K562 (cell line): ENCODE results near the gene MTHFSD. TPM values are rescaled to one million over a fixed set of nuclear protein-coding genes. Genes with fewer than 3 reads are reported as not detected.

ENCODE experiments used
- ATAC-seq: fragments of 200-7000 bp; cut with Tn5 transposase; 3 replicates; pipeline ENCODE4 v1.9.1; 2020; ENCODE audit warnings: moderate library complexity
- BruUV-seq: library from RNA; stranded (reverse); fragments of 400-500 nt; replicated peaks from 2 replicates; lab custom pipeline; 2021; lab: Mats Ljungman, UMichigan
- CTCF ChIA-PET: fragments of 300-600 bp; formaldehyde crosslinking; extraction: SDS; loops from one replicate; lab custom pipeline; 2021; ENCODE audit warnings: low intra/inter-chr PET ratio; lab: Yijun Ruan, JAX
- POLR2A ChIA-PET: fragments of 300-600, 350-650 bp; sonication (Branson Sonifier 250); formaldehyde crosslinking; extraction: SDS; loops from one replicate; lab custom pipeline; 2021; ENCODE audit warnings: antibody characterized with exemption, inconsistent platforms; lab: Yijun Ruan, JAX
- DNase-seq, 4 experiments: peaks; one replicate each; pipeline versions ENCODE4 v3.0.0 to v3.0.0-alpha.2; 2011 to 2018; ENCODE audit warnings: low spot score in 3 of 4, mixed read lengths in 3 of 4; ENCODE audit errors: extremely low read depth in 1 of 4
- FAIRE-seq: peaks from 2 replicates; lab custom pipeline; 2011; peaks lifted over from hg19 to GRCh38; lab: Jason Lieb, UNC
- H2AFZ ChIP-seq: 2 replicates; pipeline ENCODE4 v1.6.0; 2011; ENCODE audit warnings: low read depth, low read length, control low read depth, inconsistent platforms
- H3K27ac ChIP-seq: fragments of 200-600 bp; 3 replicates; pipeline ENCODE4 v1.8.0; 2011; ENCODE audit warnings: low read depth, mild to moderate bottlenecking, control low read depth, inconsistent platforms, low read length, moderate library complexity, mixed read lengths; ENCODE audit errors: extremely low read depth
- H3K27me3 ChIP-seq, 2 experiments: fragments of 300-600 bp in 1 of 2; 2 replicates in 1 of 2; 3 replicates in 1 of 2; pipeline versions ENCODE4 v1.6.0 to v1.8.0; 2011; ENCODE audit warnings: inconsistent platforms in 2 of 2, low read length in 2 of 2, mild to moderate bottlenecking in 1 of 2, mixed read lengths in 1 of 2, moderate library complexity in 1 of 2; ENCODE audit not compliant: control insufficient read depth in 2 of 2, insufficient read depth in 2 of 2
- H3K36me3 ChIP-seq: fragments of 300-600 bp; 3 replicates; pipeline ENCODE4 v1.8.0; 2011; ENCODE audit warnings: mild to moderate bottlenecking, low read length, inconsistent platforms; ENCODE audit not compliant: control insufficient read depth, insufficient read depth
- H3K4me1 ChIP-seq, 2 experiments: fragments of 200-600 bp in 1 of 2; replicated peaks in 1 of 2; 2 replicates in 1 of 2; 3 replicates in 1 of 2; pipeline versions ENCODE4 v1.5.1 to v1.8.0; 2011; ENCODE audit warnings: inconsistent platforms in 2 of 2, low read length in 2 of 2, mild to moderate bottlenecking in 1 of 2, mixed read lengths in 1 of 2, moderate library complexity in 1 of 2; ENCODE audit not compliant: control insufficient read depth in 2 of 2, insufficient read depth in 2 of 2
- H3K4me2 ChIP-seq: 2 replicates; pipeline ENCODE4 v1.6.1; 2011; ENCODE audit warnings: low read length, control low read depth, inconsistent platforms, mixed read lengths; ENCODE audit not compliant: insufficient read depth
- H3K4me3 ChIP-seq: fragments of 200-600 bp; sonication (generic), shearing (Covaris generic); 2 replicates; pipeline ENCODE4 v1.5.1; 2016; ENCODE audit warnings: control low read depth, inconsistent platforms
- H3K79me2 ChIP-seq: fragments of 200-600 bp; 3 replicates; pipeline ENCODE4 v1.8.0; 2011; ENCODE audit warnings: low read length, inconsistent platforms; ENCODE audit not compliant: control insufficient read depth, insufficient read depth
- H3K9ac ChIP-seq, 2 experiments: 2 replicates each; pipeline versions ENCODE4 v1.6.0 to v1.6.1; 2011; ENCODE audit warnings: low read depth in 2 of 2, low read length in 2 of 2, control low read depth in 1 of 2, inconsistent platforms in 1 of 2, mild to moderate bottlenecking in 1 of 2, mixed read lengths in 1 of 2; ENCODE audit not compliant: insufficient read depth in 1 of 2
- H3K9me1 ChIP-seq: one replicate; pipeline ENCODE4 v1.6.0; 2011; ENCODE audit warnings: inconsistent platforms, mild to moderate bottlenecking, low read length, moderate library complexity; ENCODE audit not compliant: control insufficient read depth, insufficient read depth
- H3K9me3 ChIP-seq: replicated peaks from 2 replicates; pipeline ENCODE4 v1.5.1; 2011; ENCODE audit warnings: low read depth, low read length, inconsistent platforms; ENCODE audit not compliant: control insufficient read depth, insufficient read depth
- H4K20me1 ChIP-seq: replicated peaks from 2 replicates; pipeline ENCODE4 v1.6.1; 2011; ENCODE audit warnings: low read length, inconsistent platforms, mixed read lengths; ENCODE audit not compliant: control insufficient read depth, insufficient read depth
- CSDE1 ChIP-seq, 2 experiments: fragments of 450-650 bp; IDR thresholded peaks; 2 replicates each; pipeline ENCODE4 v1.6.1; 2016; ENCODE audit warnings: mild to moderate bottlenecking in 1 of 2
- PTTG1 ChIP-seq: fragments of 450-650 bp; IDR thresholded peaks from 2 replicates; pipeline ENCODE4 v1.6.1; 2016; ENCODE audit warnings: low read depth, mild to moderate bottlenecking, missing genetic modification characterization, missing compliant biosample characterization
- TGIF2 ChIP-seq: sonication (generic); formaldehyde crosslinking; IDR thresholded peaks from 2 replicates; pipeline ENCODE4 v1.8.1; 2022; ENCODE audit warnings: mild to moderate bottlenecking, missing genetic modification reagents, moderate library complexity
- WGBS: fragments of 100-300 bp; shearing (Covaris generic); methylation state at CpG from one replicate; pipeline ENCODE4 v1.1.6; 2016; ENCODE audit warnings: low coverage, mixed read lengths; ENCODE audit not compliant: insufficient coverage; ENCODE audit errors: missing lambda C conversion rate; 5-methylcytosine and 5-hydroxymethylcytosine counted together
- in situ Hi-C: fragments of 300-500 bp; cut with MboI; formaldehyde crosslinking; loops from 4 replicates; pipeline ENCODE4 v1.15.0; 2018; ENCODE audit warnings: inconsistent platforms, mixed read lengths
- intact Hi-C: fragments of 100-400 bp; cut with micrococcal nuclease; formaldehyde crosslinking; loops from 2 replicates; pipeline ENCODE4 v1.14.2; 2022
- polyA plus RNA-seq, 8 experiments: library from polyadenylated mRNA; depleted of rRNA in 4 of 8; stranded (reverse) in 5 of 8; unstranded in 3 of 8; fragments of >200 nt; fragmentation: Nextera tagmentation in 2 of 8; fragmentation: Illumina TruSeq in 1 of 8; extraction: Ambion mirVana in 2 of 8; extraction: Trizol in 1 of 8; gene quantifications; 2 replicates each; pipeline versions ENCODE4 v1.2.1 to v1.2.3, GENCODE V29; 2011 to 2014; ENCODE audit warnings: inconsistent platforms in 1 of 8, missing spikeins in 1 of 8
- total RNA-seq, 7 experiments: library from RNA; depleted of rRNA in 6 of 7; stranded (reverse); fragments of >200 nt in 6 of 7; fragmentation: Illumina TruSeq in 2 of 7; extraction: Trizol in 2 of 7; gene quantifications; 2 replicates each; pipeline versions ENCODE4 v1.2.1 to v1.2.3, GENCODE V29; 2011 to 2021; ENCODE audit warnings: low replicate concordance in 1 of 7

Gene MTHFSD
- total and polyA plus RNA-seq, 9 of the 15 experiments (the other 6 are each of a cell fraction or from before 2014, with no cell fraction given) = 3.2 to 20.2 (median 12.0) TPM

- BruUV-seq = no TSS peak
- in situ Hi-C loops = loop anchor here (5.0 to 25.0 kb wide), 3 partner anchors 491 to 1071 kb away; no protein-coding TSS in a partner anchor
- POLR2A ChIA-PET = interaction anchor here (0.6 kb wide), 1 partner anchor 12 kb away, joined by 3 read pairs; the partner anchor contains the start of gene FOXL1
- CTCF ChIA-PET = interaction anchor here (3.1 kb wide), 1 partner anchor 496 kb away, joined by 76 read pairs; no protein-coding TSS in a partner anchor
- no peak overlapping the region for H2AFZ ChIP-seq
- TF ChIP-seq TGIF2 (CRISPR knock-in tag) = no peak
- no peak for TF ChIP-seq PTTG1 (tag)
- no peak for TF ChIP-seq CSDE1 (IDR thresholded peaks at IDR 0.05)
- TF ChIP-seq, all 486 proteins: peak for 0
- Histone ChIP-seq H3K27ac (no peak overlapping the region), H4K20me1 (peaks cover 2% of the 10 kb centered on the region; the same call in 1 of the 2 replicates), H3K79me2 (no peaks in the 10 kb centered on the region), H3K27me3 (peaks cover 25 to 39% of the 10 kb centered on the region in 2 experiments), H3K4me2 (no peak overlapping the region), H3K9me3 (no peaks in the 10 kb centered on the region), H3K9me1 (no peaks in the 10 kb centered on the region), H3K36me3 (no peaks in the 10 kb centered on the region), H3K9ac (no peak overlapping the region), H3K4me1 (peaks cover 0 to 8% of the 10 kb centered on the region in 2 experiments; a peak in 1 of 5 replicates), H3K4me3 (no peak overlapping the region)
- no peak for DNase-seq
- intact Hi-C loops = loop anchor here (10.0 kb wide), 1 partner anchor 629 kb away; no protein-coding TSS in a partner anchor
- no peak for ATAC-seq
- 30% methylated on average over 52 of the region's 53 CpGs for WGBS
- FAIRE-seq = no peak
Measured at GRCh38 chr16:86565644-86566511, 10.8 kb upstream of the MTHFSD start.
